ENCODE measurements around the gene TRMT10C. TPM values are rescaled to one million over a fixed set of nuclear protein-coding genes. Genes with fewer than 3 reads are reported as not detected.
A peak's percentile ranks its signal among the peaks of the same experiment; 100 is the strongest.

TRMT10C gene
- 47.3 and 52.0 TPM in 2 replicates for total RNA-seq (2014; rRNA removed; shearing (Covaris generic))

DNA sequence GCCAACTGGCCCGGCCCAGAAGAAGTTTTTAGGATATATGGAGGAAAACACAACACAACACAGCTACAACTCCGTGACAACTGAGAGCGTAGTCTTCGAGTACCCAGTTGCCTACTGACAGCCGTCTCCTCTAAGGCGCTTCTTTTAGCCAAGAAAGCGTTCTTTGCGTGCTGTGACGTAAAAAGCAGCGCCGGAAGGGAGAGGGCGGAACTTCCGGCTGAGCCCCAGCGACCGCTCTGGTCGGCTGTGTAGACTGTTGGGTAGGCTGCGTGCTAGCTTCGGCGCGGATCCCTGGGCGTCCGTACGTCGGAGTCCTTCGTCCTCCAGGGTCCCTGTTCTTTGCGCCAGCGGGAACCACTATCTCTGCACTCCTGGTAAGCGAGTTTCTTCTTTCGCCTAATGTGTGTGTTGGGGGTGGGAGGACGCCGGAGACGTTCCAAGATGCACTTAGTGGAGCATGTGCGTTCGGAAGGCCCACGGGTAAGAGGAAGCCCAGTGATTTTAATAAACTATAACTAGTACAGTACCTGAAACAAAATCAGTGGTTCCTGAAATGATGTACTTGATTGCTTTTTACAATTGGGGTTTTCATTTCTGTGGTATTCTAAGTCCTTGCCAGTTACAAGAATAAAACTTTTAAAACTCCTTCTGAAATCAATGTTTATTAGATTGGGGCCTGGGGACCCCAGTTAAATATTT is at the start of gene TRMT10C:
Gene TRMT10C (plus strand): TSS at position 239 of the 699 bp plus-strand sequence. CDS start 2,914 bp downstream, outside the sequence.
- Histone ChIP-seq H3K36me3 (replicated peaks; ENCODE audit: control insufficient read depth, insufficient read depth, low read length) (peaks cover 10% of the 10 kb centered on the region), H3K27me3 (ENCODE audit: control insufficient read depth, insufficient read depth, low read length) (no peaks in the 10 kb centered on the region), H3K4me3 (ENCODE audit: insufficient read depth, low read depth, low read length) (peak within 1 kb of the TSS; percentile 89)
- peak; percentile 89 for DNase-seq

DNA sequence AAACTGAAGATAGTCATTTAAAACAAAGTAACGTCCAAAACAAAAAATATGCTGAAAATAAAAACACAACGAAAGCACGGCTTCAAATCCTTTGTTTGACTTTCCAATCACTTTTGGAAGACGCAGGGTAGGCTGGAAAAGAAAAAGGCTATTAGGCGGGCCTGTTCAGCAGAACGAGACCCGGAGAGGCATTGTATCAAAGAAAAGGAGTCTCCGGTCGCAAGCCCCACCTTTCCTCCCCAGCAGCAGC is 49.3 kb upstream of the TRMT10C start:
- Histone ChIP-seq H3K4me3 (ENCODE audit: insufficient read depth, low read depth, low read length) (peak overlapping the region; percentile 75), H3K27me3 (ENCODE audit: control insufficient read depth, insufficient read depth, low read length) (no peaks in the 10 kb centered on the region), H3K36me3 (replicated peaks; ENCODE audit: control insufficient read depth, insufficient read depth, low read length) (no peaks in the 10 kb centered on the region)
- no peak for DNase-seq

DNA sequence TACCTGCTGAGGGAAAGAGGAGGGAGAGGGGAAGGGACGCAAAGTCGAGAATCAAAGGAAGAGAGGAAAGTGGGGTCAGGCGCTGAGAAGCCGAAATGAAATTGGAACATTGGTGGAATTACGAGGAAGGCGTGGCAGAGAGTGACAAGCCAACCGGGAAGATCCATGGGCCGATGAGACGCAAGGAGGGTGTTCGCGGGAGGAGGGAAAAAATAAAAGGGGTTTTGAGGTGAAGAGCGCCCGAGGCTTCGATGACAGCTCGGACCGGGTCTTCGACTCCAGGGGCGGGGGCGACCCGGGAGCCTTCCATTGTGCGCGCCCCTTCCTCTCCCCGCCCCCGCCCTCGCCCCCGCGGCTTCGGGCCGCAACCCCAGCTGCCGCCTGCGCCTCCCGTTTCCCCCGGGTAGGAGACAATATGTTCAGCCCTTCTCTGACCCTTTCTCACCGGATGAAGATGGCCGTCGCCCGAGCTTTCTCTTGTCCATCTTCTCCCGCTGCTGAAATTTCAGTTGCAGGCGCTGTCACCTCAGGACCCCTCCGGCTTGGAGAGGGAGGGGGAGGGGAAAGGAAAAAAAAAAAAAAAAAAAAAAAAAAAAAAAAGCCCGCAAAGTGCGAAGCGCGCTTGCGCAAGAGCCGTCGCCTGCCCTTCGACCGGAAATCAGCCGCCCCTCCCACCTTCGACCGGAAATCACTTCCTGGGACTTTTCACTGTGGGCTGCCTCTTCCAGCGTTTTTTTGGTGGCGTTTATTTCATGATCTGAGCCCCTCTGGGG is 48.8 kb upstream of the TRMT10C start, which contains the start of gene SENP7:
Gene SENP7 (minus strand): TSS at position 567 of the 773 bp plus-strand sequence. CDS start 82 bp downstream, at position 485.
- Histone ChIP-seq H3K36me3 (replicated peaks; ENCODE audit: control insufficient read depth, insufficient read depth, low read length) (no peaks in the 10 kb centered on the region), H3K4me3 (ENCODE audit: insufficient read depth, low read depth, low read length) (peak within 1 kb of the TSS; percentile 75)
- DNase-seq, result peak; percentile 90

GRCh38 chr3:101513419-101513986 is 48.2 kb upstream of the TRMT10C start:
- Histone ChIP-seq H3K4me3 (ENCODE audit: insufficient read depth, low read depth, low read length) (peak overlapping the region; percentile 75), H3K36me3 (replicated peaks; ENCODE audit: control insufficient read depth, insufficient read depth, low read length) (no peaks in the 10 kb centered on the region), H3K27me3 (ENCODE audit: control insufficient read depth, insufficient read depth, low read length) (no peaks in the 10 kb centered on the region)
- DNase-seq, result no peak

More for the DNA sequence above, 48.8 kb upstream of the TRMT10C start, which contains the start of gene SENP7:
- H3K27me3 ChIP-seq (ENCODE audit: control insufficient read depth, insufficient read depth, low read length), result no peaks in the 10 kb centered on the region

- Histone ChIP-seq H3K4me3 (ENCODE audit: insufficient read depth, low read depth, low read length) (no peak overlapping the region), H3K36me3 (replicated peaks; ENCODE audit: control insufficient read depth, insufficient read depth, low read length) (no peaks in the 10 kb centered on the region), H3K27me3 (ENCODE audit: control insufficient read depth, insufficient read depth, low read length) (no peaks in the 10 kb centered on the region)
- DNase-seq, result no peak
Observed at GRCh38 chr3:101518421-101518871, 43.2 kb upstream of the TRMT10C start.

GRCh38 chr3:101519685-101520365 is 41.8 kb upstream of the TRMT10C start:
- Histone ChIP-seq H3K36me3 (replicated peaks; ENCODE audit: control insufficient read depth, insufficient read depth, low read length) (no peaks in the 10 kb centered on the region), H3K27me3 (ENCODE audit: control insufficient read depth, insufficient read depth, low read length) (no peaks in the 10 kb centered on the region), H3K4me3 (ENCODE audit: insufficient read depth, low read depth, low read length) (no peak overlapping the region)
- no peak for DNase-seq

DNA sequence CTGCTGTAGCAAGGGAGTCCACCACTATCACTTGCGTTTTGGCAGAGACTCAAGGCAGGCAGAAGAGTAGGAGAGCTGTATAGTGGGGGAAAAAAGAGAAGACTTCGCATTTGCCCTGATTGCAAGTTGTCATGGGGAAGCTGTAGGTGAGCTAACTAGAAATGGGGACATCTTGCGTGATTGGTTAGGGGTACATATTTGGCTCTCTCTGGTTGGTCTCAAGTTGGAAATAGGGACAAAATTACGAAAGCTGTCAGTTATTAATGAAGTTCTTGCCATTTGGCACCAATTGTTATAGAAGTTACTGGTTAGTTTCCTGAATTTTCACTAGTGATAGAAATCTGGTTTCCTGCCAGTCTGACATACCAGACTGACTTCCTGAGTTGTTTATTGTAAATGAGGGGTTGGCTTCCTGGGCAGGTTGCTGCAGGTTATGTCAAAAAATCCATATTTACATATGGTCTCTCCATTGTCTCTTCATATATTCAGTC is 40.4 kb upstream of the TRMT10C start:
- no peak for DNase-seq
- no peak overlapping the region for H3K4me3 ChIP-seq (ENCODE audit: insufficient read depth, low read depth, low read length)

GRCh38 chr3:101527441-101527840 is 34.2 kb upstream of the TRMT10C start:
- DNase-seq, result no peak
- Histone ChIP-seq H3K27me3 (ENCODE audit: control insufficient read depth, insufficient read depth, low read length) (no peaks in the 10 kb centered on the region), H3K4me3 (ENCODE audit: insufficient read depth, low read depth, low read length) (no peak overlapping the region), H3K36me3 (replicated peaks; ENCODE audit: control insufficient read depth, insufficient read depth, low read length) (no peaks in the 10 kb centered on the region)

More for the DNA sequence above, 40.4 kb upstream of the TRMT10C start:
- no peaks in the 10 kb centered on the region for H3K36me3 ChIP-seq (replicated peaks; ENCODE audit: control insufficient read depth, insufficient read depth, low read length)
- H3K27me3 ChIP-seq (ENCODE audit: control insufficient read depth, insufficient read depth, low read length), result no peaks in the 10 kb centered on the region

- H3K27me3 ChIP-seq (ENCODE audit: control insufficient read depth, insufficient read depth, low read length), result no peaks in the 10 kb centered on the region
- no peak overlapping the region for H3K4me3 ChIP-seq (ENCODE audit: insufficient read depth, low read depth, low read length)
- DNase-seq, result no peak
- H3K36me3 ChIP-seq (replicated peaks; ENCODE audit: control insufficient read depth, insufficient read depth, low read length), result no peaks in the 10 kb centered on the region
Observed at GRCh38 chr3:101527906-101528305, 33.8 kb upstream of the TRMT10C start.

GRCh38 chr3:101529816-101530685 is 31.6 kb upstream of the TRMT10C start:
- no peaks in the 10 kb centered on the region for H3K27me3 ChIP-seq (ENCODE audit: control insufficient read depth, insufficient read depth, low read length)
- peak; percentile 66 for DNase-seq
- no peaks in the 10 kb centered on the region for H3K36me3 ChIP-seq (replicated peaks; ENCODE audit: control insufficient read depth, insufficient read depth, low read length)
- no peak overlapping the region for H3K4me3 ChIP-seq (ENCODE audit: insufficient read depth, low read depth, low read length)

- Histone ChIP-seq H3K27me3 (ENCODE audit: control insufficient read depth, insufficient read depth, low read length) (no peaks in the 10 kb centered on the region), H3K4me3 (ENCODE audit: insufficient read depth, low read depth, low read length) (no peak overlapping the region), H3K36me3 (replicated peaks; ENCODE audit: control insufficient read depth, insufficient read depth, low read length) (no peaks in the 10 kb centered on the region)
- DNase-seq, result no peak
Observed at GRCh38 chr3:101530686-101531047, 31.0 kb upstream of the TRMT10C start.

DNA sequence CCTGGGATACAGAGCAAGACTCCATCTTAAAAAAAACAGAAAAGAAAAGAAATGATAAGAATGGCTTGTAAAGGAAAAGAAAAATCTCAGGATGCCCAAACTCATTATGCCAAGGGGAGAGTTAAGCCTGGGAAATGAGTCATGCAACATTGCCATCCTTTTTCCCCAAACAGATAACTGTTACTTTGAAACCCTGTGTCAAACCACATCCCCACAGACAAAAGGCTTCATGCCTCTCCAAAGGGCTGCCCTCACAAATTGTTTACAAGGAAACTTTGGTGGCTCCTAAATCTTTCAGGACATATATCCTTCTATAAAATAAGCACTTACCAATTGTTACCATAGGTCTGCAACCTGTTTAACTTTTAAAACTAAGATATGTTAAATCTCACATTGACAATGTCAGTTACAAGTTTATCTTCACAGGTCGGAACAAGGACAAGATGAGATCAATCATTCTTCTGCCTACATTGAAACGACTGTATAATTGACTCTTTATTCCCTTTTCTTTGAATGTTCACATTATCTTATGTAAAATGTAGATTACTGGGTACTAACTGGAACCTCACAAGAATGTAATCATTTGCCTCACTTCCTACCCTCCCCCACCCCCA is 30.1 kb upstream of the TRMT10C start:
- no peak for DNase-seq
- Histone ChIP-seq H3K36me3 (replicated peaks; ENCODE audit: control insufficient read depth, insufficient read depth, low read length) (no peaks in the 10 kb centered on the region), H3K4me3 (ENCODE audit: insufficient read depth, low read depth, low read length) (no peak overlapping the region), H3K27me3 (ENCODE audit: control insufficient read depth, insufficient read depth, low read length) (no peaks in the 10 kb centered on the region)

- no peak for DNase-seq
- H3K27me3 ChIP-seq (ENCODE audit: control insufficient read depth, insufficient read depth, low read length), result no peaks in the 10 kb centered on the region
- H3K4me3 ChIP-seq (ENCODE audit: insufficient read depth, low read depth, low read length), result no peak overlapping the region
- no peaks in the 10 kb centered on the region for H3K36me3 ChIP-seq (replicated peaks; ENCODE audit: control insufficient read depth, insufficient read depth, low read length)
Observed at GRCh38 chr3:101532783-101533602, 28.7 kb upstream of the TRMT10C start.

Data from H7 (cell line).